ENCODE data around the gene OVCA2.
A peak's percentile ranks its signal among the peaks of the same experiment; 100 is the strongest.

Gene OVCA2

GRCh38 chr17:2034806-2035540 is 6.8 kb upstream of the OVCA2 start:
- peak; percentile 96 for DNase-seq (ENCODE audit: low read depth)

GRCh38 chr17:2035541-2036488 is 6.0 kb upstream of the OVCA2 start:
- no peak for DNase-seq (ENCODE audit: low read depth)

- DNase-seq (ENCODE audit: low read depth): no peak
Measured at GRCh38 chr17:2037155-2037554, 4.7 kb upstream of the OVCA2 start.

- no peak for DNase-seq (ENCODE audit: low read depth)
Measured at GRCh38 chr17:2040219-2040827, 1.5 kb upstream of the OVCA2 start.

GRCh38 chr17:2040942-2041560 is 771 bp upstream of the OVCA2 start:
- peak; percentile 62 for DNase-seq (ENCODE audit: low read depth)

GRCh38 chr17:2042390-2042847 is 597 bp downstream of the OVCA2 start:
- peak; percentile 42 for DNase-seq (ENCODE audit: low read depth)

GRCh38 chr17:2042933-2043332 is 1.1 kb downstream of the OVCA2 start:
- no peak for DNase-seq (ENCODE audit: low read depth)

- DNase-seq (ENCODE audit: low read depth): peak; percentile 89
Measured at GRCh38 chr17:2043785-2044184, 2.0 kb downstream of the OVCA2 start.

- no peak for DNase-seq (ENCODE audit: low read depth)
Measured at GRCh38 chr17:2044263-2044894, 2.6 kb downstream of the OVCA2 start.

GRCh38 chr17:2047590-2047989 is 5.8 kb downstream of the OVCA2 start:
- no peak for DNase-seq (ENCODE audit: low read depth)

- DNase-seq (ENCODE audit: low read depth): no peak
Measured at GRCh38 chr17:2048805-2049204, 7.0 kb downstream of the OVCA2 start.

GRCh38 chr17:2049333-2050299 is 7.8 kb downstream of the OVCA2 start:
- DNase-seq (ENCODE audit: low read depth): peak; percentile 81

- peak; percentile 77 for DNase-seq (ENCODE audit: low read depth)
Measured at GRCh38 chr17:2050300-2051060, 8.7 kb downstream of the OVCA2 start.

GRCh38 chr17:2051061-2051932 is 9.5 kb downstream of the OVCA2 start:
- DNase-seq (ENCODE audit: low read depth): peak; percentile 69

GRCh38 chr17:2051933-2052559 is 10.2 kb downstream of the OVCA2 start:
- DNase-seq (ENCODE audit: low read depth): no peak

- DNase-seq (ENCODE audit: low read depth): peak; percentile 77
Measured at GRCh38 chr17:2053380-2054261, 11.8 kb downstream of the OVCA2 start.

- no peak for DNase-seq (ENCODE audit: low read depth)
Measured at GRCh38 chr17:2054262-2054511, 12.4 kb downstream of the OVCA2 start.
